H1 (cell line): ENCODE results near the gene CFAP97D1. TPM values are rescaled to one million over a fixed set of nuclear protein-coding genes. Genes with fewer than 3 reads are reported as not detected.
A peak's percentile ranks its signal among the peaks of the same experiment; 100 is the strongest.

Experiments
- CTCF ChIA-PET: fragments of 300-600 bp; sonication (Branson Sonifier 250); formaldehyde crosslinking; loops from one replicate; lab custom pipeline; 2021; ENCODE audit not compliant: partially characterized antibody; lab: Charles Lee
- POLR2A ChIA-PET: fragments of 300-600 bp; sonication (Branson Sonifier 250); formaldehyde crosslinking; loops from one replicate; lab custom pipeline; 2021; ENCODE audit warnings: inconsistent platforms; ENCODE audit not compliant: partially characterized antibody; lab: Charles Lee
- DNase-seq, 2 experiments: peaks; one replicate each; pipeline versions ENCODE4 v3.0.0 to v3.0.0-alpha.2; 2010 to 2022; ENCODE audit warnings: low spot score in 2 of 2, low read depth in 1 of 2, mixed read lengths in 1 of 2
- FAIRE-seq: peaks from 2 replicates; lab custom pipeline; 2011; peaks lifted over from hg19 to GRCh38; lab: Jason Lieb, UNC
- H2AFZ ChIP-seq: 2 replicates; pipeline ENCODE4 v1.8.1; 2012; ENCODE audit warnings: low read length, inconsistent platforms
- H2AK5ac ChIP-seq: 2 replicates; pipeline ENCODE4 v1.6.1; 2013; ENCODE audit warnings: low read depth, low read length
- H2BK120ac ChIP-seq: replicated peaks from 2 replicates; pipeline ENCODE3; 2013; ENCODE audit warnings: low read depth, low read length, inconsistent platforms
- H2BK12ac ChIP-seq: 2 replicates; pipeline ENCODE4 v1.6.1; 2013; ENCODE audit warnings: low read depth, low read length
- H2BK15ac ChIP-seq: 2 replicates; pipeline ENCODE4 v1.6.1; 2013; ENCODE audit warnings: low read length
- H2BK20ac ChIP-seq: 2 replicates; pipeline ENCODE4 v1.6.1; 2013; ENCODE audit warnings: low read length
- H2BK5ac ChIP-seq: 2 replicates; pipeline ENCODE4 v1.6.1; 2013; ENCODE audit warnings: low read depth, low read length
- H3K14ac ChIP-seq: 2 replicates; pipeline ENCODE4 v1.6.1; 2013; ENCODE audit warnings: inconsistent platforms; ENCODE audit not compliant: insufficient read length
- H3K18ac ChIP-seq: 2 replicates; pipeline ENCODE4 v1.6.1; 2013; ENCODE audit warnings: low read length; ENCODE audit errors: extremely low read depth
- H3K23ac ChIP-seq: 2 replicates; pipeline ENCODE4 v1.6.1; 2013; ENCODE audit warnings: inconsistent platforms; ENCODE audit not compliant: insufficient read length
- H3K23me2 ChIP-seq: 2 replicates; pipeline ENCODE4 v1.6.1; 2013; ENCODE audit warnings: low read depth, low read length
- H3K27ac ChIP-seq: 2 replicates; pipeline ENCODE4 v1.6.1; 2011; ENCODE audit warnings: low read depth, low read length, inconsistent platforms
- H3K27me3 ChIP-seq, 4 experiments: replicated peaks in 1 of 4; 1 replicate in 1 of 4; 2 replicates in 3 of 4; pipeline versions ENCODE4 v1.6.1 to v1.8.1; 2011 to 2013; ENCODE audit warnings: low read length in 3 of 4, mild to moderate bottlenecking in 3 of 4, inconsistent platforms in 2 of 4, mixed read lengths in 2 of 4, moderate library complexity in 1 of 4; ENCODE audit not compliant: control insufficient read depth in 3 of 4, insufficient read depth in 3 of 4; ENCODE audit errors: extremely low read depth in 1 of 4
- H3K36me3 ChIP-seq, 4 experiments: 2 replicates each; pipeline versions ENCODE4 v1.6.1 to v1.8.1; 2011 to 2013; ENCODE audit warnings: mild to moderate bottlenecking in 4 of 4, low read length in 3 of 4, moderate library complexity in 2 of 4, control low read depth in 1 of 4, inconsistent platforms in 1 of 4; ENCODE audit not compliant: insufficient read depth in 4 of 4, control insufficient read depth in 2 of 4
- H3K4ac ChIP-seq: replicated peaks from 2 replicates; pipeline ENCODE3; 2013; ENCODE audit warnings: low read length, low read depth, mixed read lengths, inconsistent platforms; ENCODE audit not compliant: insufficient read length
- H3K4me1 ChIP-seq, 4 experiments: replicated peaks in 1 of 4; 1 replicate in 1 of 4; 2 replicates in 3 of 4; pipeline versions ENCODE4 v1.6.1 to v1.8.1; 2011 to 2013; ENCODE audit warnings: low read length in 3 of 4, inconsistent platforms in 2 of 4, mixed read lengths in 1 of 4; ENCODE audit not compliant: insufficient read depth in 4 of 4, control insufficient read depth in 3 of 4
- H3K4me2 ChIP-seq, 2 experiments: 2 replicates each; pipeline versions ENCODE4 v1.6.1 to v1.8.1; 2011 to 2013; ENCODE audit warnings: low read depth in 2 of 2, low read length in 2 of 2, control low read depth in 1 of 2, inconsistent platforms in 1 of 2, mild to moderate bottlenecking in 1 of 2; ENCODE audit not compliant: insufficient read depth in 1 of 2
- H3K4me3 ChIP-seq, 4 experiments: fragments of 200-600, 300-600 bp in 1 of 4; sonication (generic), shearing (Covaris generic), sonication (Bioruptor Twin) in 1 of 4; 2 replicates each; pipeline versions ENCODE4 v1.5.1 to v1.8.1; 2011 to 2016; ENCODE audit warnings: low read length in 4 of 4, low read depth in 3 of 4, control low read depth in 2 of 4, inconsistent platforms in 2 of 4, mild to moderate bottlenecking in 2 of 4, mixed read lengths in 1 of 4, moderate library complexity in 1 of 4; ENCODE audit not compliant: insufficient read depth in 2 of 4; ENCODE audit errors: extremely low read depth in 1 of 4
- H3K56ac ChIP-seq: replicated peaks from 2 replicates; pipeline ENCODE3; 2013; ENCODE audit warnings: low read depth, mild to moderate bottlenecking, mixed read lengths, low read length, inconsistent platforms; ENCODE audit not compliant: insufficient read length
- H3K79me1 ChIP-seq: 2 replicates; pipeline ENCODE4 v1.6.1; 2013; ENCODE audit warnings: low read depth, low read length, control low read depth
- H3K79me2 ChIP-seq, 2 experiments: 2 replicates each; pipeline versions ENCODE4 v1.6.1 to v1.8.1; 2012 to 2013; ENCODE audit warnings: low read length in 2 of 2, mild to moderate bottlenecking in 2 of 2, inconsistent platforms in 1 of 2; ENCODE audit not compliant: insufficient read depth in 2 of 2, control insufficient read depth in 1 of 2
- H3K9ac ChIP-seq, 4 experiments: replicated peaks in 1 of 4; 1 replicate in 1 of 4; 2 replicates in 3 of 4; pipeline versions ENCODE4 v1.6.1 to v1.8.1; 2011 to 2013; ENCODE audit warnings: low read depth in 3 of 4, low read length in 3 of 4, control low read depth in 2 of 4, mild to moderate bottlenecking in 2 of 4, moderate library complexity in 2 of 4, inconsistent platforms in 1 of 4; ENCODE audit errors: extremely low read depth in 1 of 4
- H3K9me3 ChIP-seq, 2 experiments: 2 replicates each; pipeline versions ENCODE4 v1.6.1 to v1.8.1; 2012 to 2013; ENCODE audit warnings: mild to moderate bottlenecking in 2 of 2, moderate library complexity in 2 of 2, control low read depth in 1 of 2, inconsistent platforms in 1 of 2, low read depth in 1 of 2, low read length in 1 of 2, mixed read lengths in 1 of 2; ENCODE audit not compliant: insufficient read depth in 2 of 2
- H4K20me1 ChIP-seq, 2 experiments: replicated peaks in 1 of 2; 2 replicates each; pipeline versions ENCODE3 to v1.8.1; 2011 to 2013; ENCODE audit warnings: inconsistent platforms in 2 of 2, low read length in 2 of 2, mild to moderate bottlenecking in 1 of 2; ENCODE audit not compliant: insufficient read depth in 2 of 2, control insufficient read depth in 1 of 2
- H4K5ac ChIP-seq: 2 replicates; pipeline ENCODE4 v1.6.1; 2013; ENCODE audit warnings: low read length, low read depth, mixed read lengths, inconsistent platforms; ENCODE audit not compliant: insufficient read length
- H4K8ac ChIP-seq: 2 replicates; pipeline ENCODE4 v1.8.0; 2013; ENCODE audit warnings: mild to moderate bottlenecking, moderate library complexity, low read length, inconsistent platforms; ENCODE audit not compliant: insufficient read depth; ENCODE audit errors: extremely low read depth
- H4K91ac ChIP-seq: replicated peaks from 2 replicates; pipeline ENCODE3; 2013; ENCODE audit warnings: low read length, mixed read lengths, inconsistent platforms; ENCODE audit not compliant: insufficient read length
- BCL11A ChIP-seq, 2 experiments: IDR thresholded peaks; one replicate each; pipeline ENCODE4 v1.6.1; 2011; ENCODE audit warnings: low read depth in 2 of 2, low read length in 2 of 2, mild to moderate bottlenecking in 2 of 2
- CEBPB ChIP-seq: IDR thresholded peaks from 2 replicates; pipeline ENCODE4 v1.6.1; 2012; ENCODE audit warnings: low read depth, low read length
- CHD2 ChIP-seq: IDR thresholded peaks from 2 replicates; pipeline ENCODE4 v1.6.1; 2012; ENCODE audit warnings: low read length, improper control_type of control experiment
- CTCF ChIP-seq, 3 experiments: IDR thresholded peaks; 1 replicate in 2 of 3; 2 replicates in 1 of 3; pipeline versions ENCODE4 v1.5.1 to v1.6.1; 2011; ENCODE audit warnings: low read length in 3 of 3, mild to moderate bottlenecking in 3 of 3, inconsistent platforms in 2 of 3, low read depth in 1 of 3, moderate library complexity in 1 of 3; ENCODE audit not compliant: insufficient read depth in 1 of 3; ENCODE audit errors: control extremely low read depth in 1 of 3
- EGR1 ChIP-seq: IDR thresholded peaks from 2 replicates; pipeline ENCODE4 v1.6.1; 2011; ENCODE audit warnings: low read depth, low read length, borderline replicate concordance
- EP300 ChIP-seq, 2 experiments: IDR thresholded peaks; 1 replicate in 1 of 2; 2 replicates in 1 of 2; pipeline ENCODE4 v1.6.1; 2011 to 2012; ENCODE audit warnings: low read depth in 2 of 2, low read length in 2 of 2, mild to moderate bottlenecking in 2 of 2, borderline replicate concordance in 1 of 2, inconsistent platforms in 1 of 2, moderate library complexity in 1 of 2
- RAD21 ChIP-seq, 2 experiments: IDR thresholded peaks in 1 of 2; conservative IDR thresholded peaks in 1 of 2; 2 replicates each; pipeline ENCODE4 v1.6.1; 2011; ENCODE audit warnings: low read depth in 2 of 2, low read length in 2 of 2, improper control_type of control experiment in 1 of 2, inconsistent platforms in 1 of 2, mild to moderate bottlenecking in 1 of 2, moderate library complexity in 1 of 2
- SUZ12 ChIP-seq: fragments of 200-600 bp; sonication (generic); IDR thresholded peaks from 2 replicates; pipeline ENCODE4 v1.6.1; 2012; ENCODE audit warnings: mild to moderate bottlenecking, inconsistent platforms, low read length, moderate library complexity, mixed read lengths
- TAF1 ChIP-seq: IDR thresholded peaks from 2 replicates; pipeline ENCODE4 v1.6.1; 2011; ENCODE audit warnings: mild to moderate bottlenecking, low read depth, low read length
- TBP ChIP-seq: IDR thresholded peaks from 2 replicates; pipeline ENCODE4 v1.6.1; 2011; ENCODE audit warnings: low read depth, low read length, improper control_type of control experiment
- TCF12 ChIP-seq: IDR thresholded peaks from 2 replicates; pipeline ENCODE4 v1.6.1; 2011; ENCODE audit warnings: low read depth, mild to moderate bottlenecking, low read length
- WGBS, 2 experiments: shearing (Covaris generic) in 1 of 2; methylation state at CpG; one replicate each; pipeline versions ENCODE4 v1.1.6 to v1.1.7; 2013 to 2015; ENCODE audit warnings: low lambda C conversion rate in 2 of 2, mixed read lengths in 2 of 2, inconsistent platforms in 1 of 2, low coverage in 1 of 2, missing lambda C conversion rate in 1 of 2; ENCODE audit not compliant: insufficient replicate concordance in 2 of 2, insufficient coverage in 1 of 2, insufficient read length in 1 of 2; ENCODE audit errors: extremely low coverage in 1 of 2, missing lambda C conversion rate in 1 of 2; 5-methylcytosine and 5-hydroxymethylcytosine counted together
- polyA plus RNA-seq, 7 experiments: library from polyadenylated mRNA; depleted of rRNA in 3 of 7; stranded (reverse) in 5 of 7; unstranded in 2 of 7; fragments of >200 nt in 5 of 7; fragments of 200-250 nt in 2 of 7; gene quantifications; 1 replicate in 5 of 7; 2 replicates in 1 of 7; 4 replicates in 1 of 7; pipeline versions ENCODE4 v1.2.1 to v1.2.3, GENCODE V29; 2011 to 2013; ENCODE audit warnings: missing spikeins in 2 of 7, mixed read lengths in 2 of 7
- total RNA-seq: library from RNA; stranded (reverse); fragmentation: NEBNext Ultra II Directional; extraction: Animal tissue kit (Norgen Biotek cat#: 25700); gene quantifications from 2 replicates; pipeline ENCODE4 v1.2.1, GENCODE V29; 2021

The CFAP97D1 gene
- total and polyA plus RNA-seq, 2 of the 8 experiments (the other 6 are each of a cell fraction or from before 2014, with no cell fraction given) = 0.02 to 0.07 TPM

DNA sequence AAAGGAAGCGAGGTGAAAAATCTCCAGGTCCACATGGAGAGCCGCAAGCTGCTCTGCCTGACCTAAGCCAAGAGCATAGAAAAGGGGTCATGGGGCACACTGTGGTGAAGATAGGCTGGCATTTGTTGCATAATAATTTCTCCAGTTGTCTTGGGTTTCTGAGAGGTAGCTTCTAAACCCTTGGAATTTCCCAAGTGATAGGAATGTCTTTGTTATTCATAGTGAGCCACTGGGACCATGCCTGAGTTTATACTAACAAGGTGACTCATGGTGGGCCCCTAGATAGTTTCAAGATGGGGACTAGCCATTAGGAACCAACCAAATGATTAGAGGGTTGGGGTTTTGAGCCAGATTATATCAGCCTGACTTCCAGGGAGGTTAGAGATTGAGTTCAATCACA lies 47.3 kb upstream of the CFAP97D1 start:
- 76% methylated on average over 2 of the region's 2 CpGs; no CpG with 5 or more reads in 1 of the 2 experiments for WGBS, 2 experiments
- Histone ChIP-seq H2BK15ac (no peak overlapping the region), H2AFZ (no peak overlapping the region), H2BK12ac (no peak overlapping the region; the same call in 1 of the 2 replicates), H3K18ac (no peak overlapping the region), H2AK5ac (no peak overlapping the region), H3K23ac (no peak overlapping the region), H4K91ac (no peak overlapping the region), H3K9me3 (peaks cover 14 to 22% of the 10 kb centered on the region in 2 experiments; a peak in 3 of 4 replicates), H3K27me3 (no peaks in the 10 kb centered on the region; a peak in 1 of 7 replicates), H2BK120ac (no peak overlapping the region), H3K4me3 (no peak overlapping the region), H3K27ac (0 out of 2 replicates have a peak overlapping the region, but pooled peaks have one; percentile 19), H2BK20ac (0 out of 2 replicates have a peak overlapping the region, but pooled peaks have one; percentile 56), H3K4me2 (no peak overlapping the region), H3K56ac (no peak overlapping the region), H3K36me3 (no peaks in the 10 kb centered on the region), H3K4ac (no peak overlapping the region), H3K23me2 (no peaks in the 10 kb centered on the region), H3K9ac (no peak overlapping the region), H3K14ac (no peak overlapping the region), H4K8ac (no peak overlapping the region), H3K4me1 (peaks cover 0 to 8% (median 2%) of the 10 kb centered on the region in 4 experiments; a peak in 3 of 7 replicates), H3K79me1 (no peaks in the 10 kb centered on the region; the same call in 1 of the 2 replicates), H2BK5ac (no peak overlapping the region), H3K79me2 (no peaks in the 10 kb centered on the region), H4K20me1 (no peaks in the 10 kb centered on the region), H4K5ac (no peak overlapping the region)
- FAIRE-seq = no peak
- DNase-seq = no peak
- ChIA-PET CTCF (interaction anchor here (0.7 to 1.5 kb wide), 3 partner anchors 11 to 41 kb away, joined by 3 read pairs; no protein-coding TSS in a partner anchor), POLR2A (interaction anchor here (0.7 kb wide), 1 partner anchor 13 kb away, joined by 3 read pairs; no protein-coding TSS in a partner anchor)
- TF ChIP-seq SUZ12 (no peak), TCF12 (no peak), CEBPB (peak; percentile 75), CHD2 (no peak), TAF1 (no peak), TBP (no peak), BCL11A (IDR thresholded peaks at IDR 0.05; ENCODE audit: low read depth in 2 of 2, low read length in 2 of 2) (no peak), EP300 (IDR thresholded peaks at IDR 0.05; ENCODE audit: borderline replicate concordance in 1 of 2, low read depth in 2 of 2, low read length in 2 of 2) (no peak), CTCF (IDR thresholded peaks at IDR 0.05; ENCODE audit: control extremely low read depth in 1 of 3, insufficient read depth in 1 of 3, low read depth in 1 of 3, low read length in 3 of 3) (no peak), EGR1 (no peak), RAD21 (IDR thresholded peaks at IDR 0.05 in 1 of 2, conservative IDR thresholded peaks at IDR 0.05 in 1 of 2; ENCODE audit: low read depth in 2 of 2, low read length in 2 of 2) (no peak)
